ENCODE measurements around the gene KPTN.

DNA sequence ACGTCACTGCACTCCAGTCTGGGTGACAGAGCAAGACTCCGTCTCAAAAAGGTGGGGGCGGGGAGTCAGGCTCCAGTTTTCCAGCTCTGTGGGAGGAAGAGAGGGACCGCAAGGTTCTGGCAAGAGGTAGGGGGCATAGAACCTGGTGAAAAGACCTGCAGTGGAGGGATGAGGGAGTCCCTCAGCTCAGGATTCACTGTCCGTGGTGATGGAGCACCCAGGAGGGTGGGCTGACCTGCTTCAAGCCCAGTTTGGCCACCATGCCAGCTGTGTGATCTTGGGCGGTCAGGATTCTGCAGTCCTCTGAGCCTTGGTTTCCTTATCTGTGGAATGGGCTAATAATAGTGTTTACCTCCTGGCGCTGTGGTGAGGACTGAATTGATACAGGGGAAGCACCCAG is 33.5 kb downstream of the KPTN start:
- no peak for TF ChIP-seq POLR2AphosphoS5 (IDR thresholded peaks at IDR 0.05; ENCODE audit: borderline replicate concordance, low read depth, low read length)
- no peak for TF ChIP-seq EZH2 (IDR thresholded peaks at IDR 0.05)
